Natural killer cell treated with Interleukin-12 subunit alpha and Interleukin-12 subunit beta and Interleukin-15 and Interleukin-18, amount 100 ng/mL, for 72 hours (primary cell): ENCODE data around the gene MRPS2. TPM values are rescaled to one million over a fixed set of nuclear protein-coding genes. Genes with fewer than 3 reads are reported as not detected.
"Not testable (repeated sequence)": the region's sequence is repeated elsewhere in the genome, so short reads cannot be mapped to it uniquely, and the experiment has no call there.

Experiments
- ATAC-seq, 2 donors: fragments of 150-1000 bp; cut with Tn5 transposase in 1 of 2; sonication (Bioruptor Pico), chemical (Tn5 transposase) in 1 of 2; 2 replicates each; pipeline ENCODE4 v1.10.0; 2021
- DNase-seq: peaks from one replicate; pipeline ENCODE4 v3.0.0; 2022; ENCODE audit warnings: low spot score
- H3K27ac Mint-ChIP-seq, 2 donors: 1 replicate in 1 of 2; 2 replicates in 1 of 2; pipeline ENCODE4 v1.8.0; 2022; ENCODE audit warnings: mixed read lengths in 2 of 2, mild to moderate bottlenecking in 1 of 2, moderate library complexity in 1 of 2
- H3K27me3 Mint-ChIP-seq, 2 donors: 1 replicate in 1 of 2; 2 replicates in 1 of 2; pipeline ENCODE4 v1.8.0; 2022; ENCODE audit warnings: mixed read lengths in 2 of 2
- H3K36me3 Mint-ChIP-seq: one replicate; pipeline ENCODE4 v1.8.0; 2022; ENCODE audit warnings: mixed read lengths
- H3K4me1 Mint-ChIP-seq, 2 donors: 1 replicate in 1 of 2; 2 replicates in 1 of 2; pipeline ENCODE4 v1.8.0; 2022; ENCODE audit warnings: low read depth in 2 of 2, mixed read lengths in 2 of 2, mild to moderate bottlenecking in 1 of 2
- H3K4me3 Mint-ChIP-seq: one replicate; pipeline ENCODE4 v1.8.0; 2022; ENCODE audit warnings: mixed read lengths
- H3K9me3 Mint-ChIP-seq: 2 replicates; pipeline ENCODE4 v1.8.0; 2022; ENCODE audit warnings: mixed read lengths
- total RNA-seq, 2 donors: library from RNA; stranded (reverse); gene quantifications; one replicate each; pipeline ENCODE4 v1.2.3, GENCODE V29; 2022

MRPS2 gene
- total RNA-seq, 2 donors from 2014 or later: 38.2 to 78.3 TPM

- no peak for DNase-seq
- Mint-ChIP-seq H3K27ac (no peak overlapping the region), H3K9me3 (no peaks in the 10 kb centered on the region), H3K36me3 (no peaks in the 10 kb centered on the region), H3K27me3 (peaks cover 26% of the 10 kb centered on the region in 2 donors), H3K4me1 (no peaks in the 10 kb centered on the region), H3K4me3 (no peak overlapping the region)
- ATAC-seq: no peak
Measured at GRCh38 chr9:135521608-135522095, 21.2 kb downstream of the MRPS2 start.

GRCh38 chr9:135522137-135522877 is 21.8 kb downstream of the MRPS2 start:
- Mint-ChIP-seq H3K27ac (no peak overlapping the region), H3K9me3 (no peaks in the 10 kb centered on the region), H3K27me3 (peaks cover 26% of the 10 kb centered on the region in 2 donors), H3K4me1 (no peaks in the 10 kb centered on the region), H3K4me3 (no peak overlapping the region), H3K36me3 (no peaks in the 10 kb centered on the region)
- no peak for ATAC-seq
- no peak for DNase-seq

- Mint-ChIP-seq H3K4me1 (no peaks in the 10 kb centered on the region), H3K27ac (no peak overlapping the region), H3K27me3 (peaks cover 23 to 25% of the 10 kb centered on the region in 2 donors), H3K9me3 (no peaks in the 10 kb centered on the region), H3K36me3 (no peaks in the 10 kb centered on the region), H3K4me3 (no peak overlapping the region)
- no peak for ATAC-seq
- no peak for DNase-seq
Measured at GRCh38 chr9:135522931-135523330, 22.4 kb downstream of the MRPS2 start.

GRCh38 chr9:135523521-135524129 is 23.1 kb downstream of the MRPS2 start:
- no peak overlapping the region for H3K4me3 Mint-ChIP-seq

GRCh38 chr9:135524130-135524861 is 23.8 kb downstream of the MRPS2 start:
- ATAC-seq (no peak), DNase-seq (no peak)
- no peak overlapping the region for H3K4me3 Mint-ChIP-seq
- peaks cover 0 to 4% of the 10 kb centered on the region in 2 donors for H3K4me1 Mint-ChIP-seq
- H3K36me3 Mint-ChIP-seq: no peaks in the 10 kb centered on the region
- peaks cover 14% of the 10 kb centered on the region in 2 donors for H3K27me3 Mint-ChIP-seq
- H3K9me3 Mint-ChIP-seq: no peaks in the 10 kb centered on the region
- H3K27ac Mint-ChIP-seq: no peak overlapping the region

More at GRCh38 chr9:135523521-135524129, 23.1 kb downstream of the MRPS2 start:
- no peak overlapping the region for H3K27ac Mint-ChIP-seq
- H3K36me3 Mint-ChIP-seq: no peaks in the 10 kb centered on the region
- ATAC-seq: no peak
- no peak for DNase-seq
- peaks cover 17 to 18% of the 10 kb centered on the region in 2 donors for H3K27me3 Mint-ChIP-seq
- no peaks in the 10 kb centered on the region for H3K9me3 Mint-ChIP-seq
- no peaks in the 10 kb centered on the region for H3K4me1 Mint-ChIP-seq

GRCh38 chr9:135525241-135526088 is 25.0 kb downstream of the MRPS2 start:
- ATAC-seq: no peak
- Mint-ChIP-seq H3K4me1 (peaks cover 0 to 12% of the 10 kb centered on the region in 2 donors), H3K9me3 (no peaks in the 10 kb centered on the region), H3K4me3 (no peak overlapping the region), H3K27ac (no peak overlapping the region), H3K36me3 (no peaks in the 10 kb centered on the region), H3K27me3 (peaks cover 4 to 8% of the 10 kb centered on the region in 2 donors)
- no peak for DNase-seq

- no peak overlapping the region for H3K4me3 Mint-ChIP-seq
- no peaks in the 10 kb centered on the region for H3K36me3 Mint-ChIP-seq
- DNase-seq: no peak
- H3K9me3 Mint-ChIP-seq: no peaks in the 10 kb centered on the region
- H3K4me1 Mint-ChIP-seq: peaks cover 0 to 13% of the 10 kb centered on the region in 2 donors
- no peak overlapping the region for H3K27ac Mint-ChIP-seq
- no peak for ATAC-seq
- H3K27me3 Mint-ChIP-seq: peaks cover under 1 to 5% of the 10 kb centered on the region in 2 donors
Measured at GRCh38 chr9:135526089-135526729, 25.7 kb downstream of the MRPS2 start.

GRCh38 chr9:135526730-135527571 is 26.5 kb downstream of the MRPS2 start:
- H3K4me3 Mint-ChIP-seq: no peak overlapping the region
- ATAC-seq (peak in 1 of 2 donors; percentile 40), DNase-seq (no peak)
- H3K27me3 Mint-ChIP-seq: peaks cover 4 to 5% of the 10 kb centered on the region in 2 donors
- H3K27ac Mint-ChIP-seq: no peak overlapping the region
- no peaks in the 10 kb centered on the region for H3K36me3 Mint-ChIP-seq
- peaks cover 0 to 13% of the 10 kb centered on the region in 2 donors for H3K4me1 Mint-ChIP-seq
- no peaks in the 10 kb centered on the region for H3K9me3 Mint-ChIP-seq

- H3K9me3 Mint-ChIP-seq, DNase-seq, H3K36me3 Mint-ChIP-seq, H3K27ac Mint-ChIP-seq, ATAC-seq, H3K4me3 Mint-ChIP-seq, H3K27me3 Mint-ChIP-seq: not testable (repeated sequence)
- peaks cover 0 to 13% of the 10 kb centered on the region in 2 donors for H3K4me1 Mint-ChIP-seq
Measured at GRCh38 chr9:135528842-135529435, 28.5 kb downstream of the MRPS2 start.

GRCh38 chr9:135530146-135530545 is 29.7 kb downstream of the MRPS2 start:
- Mint-ChIP-seq H3K27me3 (peaks cover 12 to 13% of the 10 kb centered on the region in 2 donors), H3K4me1 (peaks cover 0 to 13% of the 10 kb centered on the region in 2 donors), H3K27ac (no peak overlapping the region), H3K9me3 (no peaks in the 10 kb centered on the region), H3K36me3 (no peaks in the 10 kb centered on the region), H3K4me3 (no peak overlapping the region)
- DNase-seq: no peak
- ATAC-seq: no peak

GRCh38 chr9:135531096-135531495 is 30.6 kb downstream of the MRPS2 start:
- Mint-ChIP-seq H3K27ac (no peak overlapping the region), H3K27me3 (peaks cover 12 to 13% of the 10 kb centered on the region in 2 donors), H3K9me3 (no peaks in the 10 kb centered on the region), H3K4me3 (no peak overlapping the region), H3K4me1 (peaks cover 0 to 13% of the 10 kb centered on the region in 2 donors), H3K36me3 (no peaks in the 10 kb centered on the region)
- ATAC-seq (no peak), DNase-seq (no peak)

- Mint-ChIP-seq H3K36me3 (no peaks in the 10 kb centered on the region), H3K4me1 (peaks cover 0 to 13% of the 10 kb centered on the region in 2 donors), H3K27ac (no peak overlapping the region), H3K27me3 (peaks cover 20 to 21% of the 10 kb centered on the region in 2 donors), H3K4me3 (no peak overlapping the region), H3K9me3 (no peaks in the 10 kb centered on the region)
- DNase-seq: no peak
- ATAC-seq: no peak
Measured at GRCh38 chr9:135533113-135533512, 32.6 kb downstream of the MRPS2 start.
